T-helper 22 cell (primary cell): Measurements from ENCODE around the gene NUDCD2.

Experiments
- DNase-seq: peaks from one replicate; pipeline ENCODE4 v3.0.0-alpha.2; 2020; ENCODE audit warnings: low read depth

Gene NUDCD2, protein sequence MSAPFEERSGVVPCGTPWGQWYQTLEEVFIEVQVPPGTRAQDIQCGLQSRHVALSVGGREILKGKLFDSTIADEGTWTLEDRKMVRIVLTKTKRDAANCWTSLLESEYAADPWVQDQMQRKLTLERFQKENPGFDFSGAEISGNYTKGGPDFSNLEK

DNA sequence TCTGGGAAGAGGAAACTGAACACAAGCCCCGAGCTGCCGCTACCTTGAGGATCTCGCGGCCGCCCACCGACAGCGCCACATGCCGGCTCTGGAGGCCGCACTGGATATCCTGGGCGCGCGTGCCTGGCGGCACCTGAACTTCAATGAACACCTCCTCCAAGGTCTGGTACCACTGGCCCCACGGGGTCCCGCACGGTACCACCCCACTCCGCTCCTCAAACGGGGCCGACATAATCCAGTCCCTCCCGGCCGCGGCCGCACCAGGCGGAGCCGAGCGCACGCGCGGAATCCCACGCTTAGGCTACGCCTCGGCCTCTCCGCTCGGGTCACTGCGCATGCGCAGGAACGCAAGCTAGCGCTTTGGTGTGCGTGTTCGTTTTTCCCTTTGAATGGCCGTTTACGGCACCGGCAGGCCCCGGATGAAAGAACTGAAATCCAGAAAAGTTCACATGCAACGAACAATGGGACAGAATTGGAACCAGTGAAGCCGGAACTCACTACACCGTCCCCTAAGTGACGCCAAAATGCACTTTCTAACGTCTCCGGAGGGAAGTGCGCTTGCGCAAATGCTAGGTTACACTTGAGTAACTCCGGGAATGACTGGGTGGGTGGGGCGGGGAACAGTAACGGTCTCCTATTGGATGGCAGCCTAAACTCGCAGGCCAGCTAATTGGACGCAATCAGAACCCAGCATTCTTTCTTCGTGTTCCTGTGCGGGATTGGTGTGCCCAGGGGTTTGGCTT lies at the start of gene NUDCD2:
NUDCD2 (minus strand) TSS at position 284 of the 743 bp plus-strand sequence; CDS start at position 232, 52 bp downstream.
- peak; percentile 88 for DNase-seq

GRCh38 chr5:163509291-163509951 lies 49.5 kb upstream of the NUDCD2 start:
- no peak for DNase-seq

DNA sequence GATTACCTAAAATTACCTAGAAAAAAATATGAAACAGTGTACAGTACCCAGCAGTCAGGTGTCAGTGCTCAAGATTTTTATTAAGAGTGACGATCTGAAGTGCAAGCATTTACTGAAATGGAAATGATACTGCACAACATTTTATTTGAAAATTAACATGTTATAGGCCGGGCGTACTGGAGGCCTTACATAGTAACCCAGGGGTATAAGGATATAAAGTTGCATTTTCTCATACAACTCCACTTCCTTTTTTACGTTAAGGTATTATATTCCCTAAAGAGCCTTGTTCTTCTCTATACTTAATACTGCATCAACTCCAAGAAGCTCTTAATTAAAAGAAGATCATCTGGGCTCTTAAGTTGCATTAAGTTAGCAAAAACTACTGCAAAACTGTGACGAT lies 48.9 kb upstream of the NUDCD2 start:
- no peak for DNase-seq

- DNase-seq, result no peak
Measured at GRCh38 chr5:163506726-163507125, 46.8 kb upstream of the NUDCD2 start.

DNA sequence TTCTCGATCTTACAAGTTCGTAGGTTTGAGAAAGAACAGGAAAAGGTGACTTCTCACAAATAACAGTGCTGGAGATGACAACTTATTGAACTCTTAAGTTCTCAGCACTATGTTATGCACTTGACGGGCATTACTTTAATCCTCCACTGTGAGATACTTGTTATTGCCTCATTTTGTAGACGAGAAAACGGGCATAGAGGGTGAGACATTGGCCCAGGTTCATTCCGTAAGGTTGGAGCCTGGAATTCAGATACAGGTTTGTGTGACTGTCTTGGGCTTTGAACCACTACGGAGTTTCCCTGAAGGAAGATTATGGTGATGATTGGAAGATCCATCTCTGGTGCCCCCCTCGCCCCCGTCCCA lies 46.2 kb upstream of the NUDCD2 start:
- no peak for DNase-seq

DNA sequence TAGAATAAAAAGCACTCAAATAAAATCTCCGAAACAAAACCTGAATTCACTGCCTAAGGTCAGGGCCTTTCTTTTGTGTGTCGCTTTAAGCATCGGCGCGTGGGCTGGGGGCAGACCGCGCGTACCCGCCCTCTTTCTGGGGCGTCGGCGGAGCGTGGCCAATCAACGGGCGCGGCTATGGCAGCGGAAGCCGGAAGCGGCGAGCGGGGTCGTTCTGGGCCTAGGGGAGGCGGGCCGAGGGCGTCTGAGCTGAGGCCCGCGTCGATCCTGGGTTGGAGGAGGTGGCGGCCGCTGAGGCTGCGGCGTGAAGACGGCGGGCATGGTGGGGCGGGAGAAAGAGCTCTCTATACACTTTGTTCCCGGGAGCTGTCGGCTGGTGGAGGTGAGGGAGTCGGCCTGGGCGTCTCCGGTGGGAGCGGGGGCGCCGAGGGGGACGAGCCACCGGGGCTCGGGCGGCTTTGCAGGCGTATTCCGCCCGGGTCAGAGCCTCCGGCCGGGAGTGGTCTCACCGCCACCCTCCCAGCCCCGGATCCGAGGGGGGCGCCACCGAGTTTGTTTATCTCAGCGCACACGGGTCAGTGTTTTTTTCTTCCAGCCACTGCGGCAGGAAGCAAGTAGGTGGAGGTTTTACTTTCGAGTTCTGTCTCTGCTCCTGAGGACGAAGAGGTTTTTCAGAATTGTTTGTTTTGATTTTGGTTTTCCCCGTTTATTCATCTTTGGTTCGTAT lies 45.6 kb upstream of the NUDCD2 start, which contains the start of gene MAT2B:
MAT2B (plus strand) TSS at position 252 of the 727 bp plus-strand sequence; CDS start at position 320, 68 bp downstream.
- DNase-seq, result peak; percentile 93

DNA sequence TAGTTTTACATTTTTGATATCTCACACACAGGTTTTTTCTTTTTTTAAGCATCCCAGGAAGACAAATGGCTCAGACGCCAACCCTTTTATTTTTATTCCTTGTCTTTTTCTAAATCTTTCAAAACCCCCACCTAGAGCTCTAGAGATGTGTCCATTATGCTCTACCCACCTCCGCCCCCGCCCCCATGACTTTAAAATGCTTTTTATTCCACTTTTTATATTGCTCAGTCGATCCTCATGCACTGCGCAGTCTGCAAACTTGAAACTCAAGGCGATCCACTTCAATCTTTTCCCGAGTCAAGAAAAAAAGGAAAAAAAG lies 45.1 kb upstream of the NUDCD2 start:
- DNase-seq, result no peak

- no peak for DNase-seq
Measured at GRCh38 chr5:163504079-163504931, 44.4 kb upstream of the NUDCD2 start.

- DNase-seq, result no peak
Measured at GRCh38 chr5:163503106-163504078, 43.5 kb upstream of the NUDCD2 start.

DNA sequence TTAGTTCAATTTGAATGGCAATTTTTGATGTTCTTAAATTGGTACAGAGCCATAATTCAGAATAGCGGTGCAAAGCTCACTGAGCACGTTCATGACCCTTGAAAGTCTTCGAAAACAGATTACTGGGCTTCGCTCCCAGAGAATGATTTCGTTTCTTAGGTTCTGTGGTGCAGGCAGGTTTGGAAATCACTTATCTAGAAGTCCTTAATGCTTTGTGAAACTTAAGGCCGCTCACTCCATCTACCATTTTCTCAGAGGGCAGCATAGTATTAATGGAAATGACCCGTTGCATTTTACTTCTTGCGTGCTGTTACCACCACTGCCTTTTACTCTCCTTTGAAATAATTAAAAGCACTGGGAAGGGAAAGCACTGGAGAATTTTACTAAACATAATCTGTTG lies 42.6 kb upstream of the NUDCD2 start:
- DNase-seq, result no peak

GRCh38 chr5:163498886-163499285 lies 39.0 kb upstream of the NUDCD2 start:
- DNase-seq, result no peak

GRCh38 chr5:163497315-163497714 lies 37.4 kb upstream of the NUDCD2 start:
- no peak for DNase-seq

DNA sequence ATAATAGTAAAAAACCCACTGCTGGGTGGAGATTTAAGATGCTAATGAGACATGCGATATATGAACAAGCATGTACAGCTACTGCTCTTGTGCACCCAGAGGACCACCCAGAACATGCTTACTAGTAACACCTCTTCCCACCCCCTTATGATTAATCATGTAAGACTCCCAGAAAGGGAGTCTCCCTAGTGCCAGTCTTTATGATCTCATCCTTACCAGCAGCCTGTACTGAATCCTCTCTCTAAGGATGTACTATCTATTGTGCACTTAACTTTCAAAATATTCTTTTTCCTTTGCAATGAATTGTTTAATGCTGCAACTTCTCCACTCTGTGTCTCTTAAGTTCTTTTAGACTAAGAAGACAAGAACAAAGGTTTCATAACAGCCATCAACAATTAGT lies 36.4 kb upstream of the NUDCD2 start:
- DNase-seq, result no peak

DNA sequence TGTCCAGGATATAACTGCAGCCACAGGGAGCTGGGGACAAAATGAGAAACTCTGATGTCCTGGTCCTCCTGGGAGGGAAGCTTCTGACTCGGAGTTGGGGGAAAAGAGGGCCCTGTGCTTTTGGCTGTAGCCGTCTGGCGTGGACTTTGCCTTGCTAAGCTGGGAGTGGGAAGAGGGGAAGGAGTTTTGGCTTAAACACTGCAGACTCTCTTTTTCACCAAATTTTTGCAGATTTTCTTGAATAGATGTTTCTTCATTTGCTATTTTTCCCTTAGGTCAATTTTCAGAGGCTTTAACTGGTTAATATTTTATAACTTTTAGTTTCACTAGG lies 29.8 kb upstream of the NUDCD2 start:
- no peak for DNase-seq

DNA sequence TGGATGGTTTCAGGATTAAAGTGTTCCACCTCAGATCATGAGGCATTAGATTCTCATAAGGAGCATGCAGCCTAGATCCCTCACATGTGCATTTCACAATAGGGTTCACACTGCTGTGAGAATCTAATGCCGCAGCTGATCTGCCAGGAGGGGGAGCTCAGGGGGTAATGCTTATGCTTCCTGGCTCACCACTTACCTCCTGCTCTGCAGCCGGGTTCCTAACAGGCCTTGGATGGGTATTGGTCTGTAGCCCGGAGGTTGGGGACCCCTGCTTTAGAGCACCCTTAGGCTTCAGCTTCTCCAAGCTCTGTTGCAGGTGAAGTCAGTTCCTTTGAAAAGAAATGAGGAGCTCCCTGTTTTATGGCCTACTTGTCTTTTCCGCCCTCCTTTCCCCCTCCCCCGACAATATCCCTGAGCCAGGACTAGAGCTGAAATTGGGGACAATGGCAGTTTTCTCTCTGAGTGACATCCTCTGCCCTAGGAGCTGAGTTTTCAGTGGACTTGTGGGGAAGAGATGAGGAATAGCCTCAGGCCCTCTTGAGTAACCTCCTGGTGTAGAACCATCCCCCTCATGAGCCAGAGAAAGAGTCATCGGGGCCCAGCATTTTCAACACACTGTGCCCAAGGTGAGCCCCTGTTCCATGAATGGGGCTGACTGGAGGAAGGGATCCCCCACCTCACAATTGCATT lies 29.3 kb upstream of the NUDCD2 start:
- no peak for DNase-seq

GRCh38 chr5:163478982-163479271 lies 19.0 kb upstream of the NUDCD2 start:
- no peak for DNase-seq

GRCh38 chr5:163478126-163478981 lies 18.5 kb upstream of the NUDCD2 start:
- DNase-seq, result no peak

GRCh38 chr5:163475411-163475810 lies 15.5 kb upstream of the NUDCD2 start:
- DNase-seq, result no peak

- no peak for DNase-seq
Measured at GRCh38 chr5:163473635-163474243, 13.8 kb upstream of the NUDCD2 start.
